GM19468 (cell line): ENCODE measurements around the gene RABL6.
"Not testable (repeated sequence)": the region's sequence is repeated elsewhere in the genome, so short reads cannot be mapped to it uniquely, and the experiment has no call there.

Source experiments
- ATAC-seq: cut with Tn5 transposase; IDR thresholded peaks from one replicate; pipeline ENCODE4 v1.9.1; 2021; ENCODE audit warnings: mild to moderate bottlenecking, moderate library complexity, moderate number of reproducible peaks; ENCODE audit not compliant: unreplicated experiment; ENCODE audit errors: extremely low read depth

The RABL6 gene

DNA sequence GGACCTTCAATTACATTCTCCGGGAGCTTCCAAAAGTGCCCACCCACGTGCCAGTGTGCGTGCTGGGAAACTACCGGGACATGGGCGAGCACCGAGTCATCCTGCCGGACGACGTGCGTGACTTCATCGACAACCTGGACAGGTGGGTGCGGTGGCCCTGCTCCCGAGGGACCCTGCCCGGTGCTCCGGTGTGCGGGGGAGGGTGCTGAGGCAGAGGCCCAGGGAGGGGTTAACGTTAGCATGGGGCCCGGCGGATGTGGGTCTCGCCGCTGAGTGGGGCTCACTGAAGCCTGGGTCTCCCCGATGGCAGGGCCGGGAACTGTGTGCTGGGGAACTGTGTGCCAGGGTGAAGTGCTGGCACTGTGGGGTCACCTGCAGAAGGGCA lies 24.0 kb downstream of the RABL6 start:
- no peak for ATAC-seq

DNA sequence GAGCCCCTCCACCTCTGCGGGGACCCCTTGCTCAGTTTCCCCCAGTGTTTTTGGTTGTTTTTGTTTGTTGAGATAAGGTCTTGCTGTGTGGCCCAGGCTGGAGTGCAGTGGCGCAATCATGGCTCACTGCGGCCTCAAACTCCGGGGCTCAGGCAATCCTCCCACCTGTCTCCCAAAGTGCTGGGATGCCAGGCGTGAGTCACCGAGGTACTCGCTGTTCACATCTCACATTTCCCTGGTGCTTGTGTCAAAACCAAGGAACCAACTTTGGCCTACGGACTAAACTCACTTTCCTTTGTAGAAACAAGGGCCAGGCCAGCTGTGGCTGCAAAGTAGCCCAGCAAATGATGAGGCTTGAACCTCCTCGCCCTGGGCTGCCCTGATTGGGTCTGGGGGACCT lies 24.8 kb downstream of the RABL6 start:
- no peak for ATAC-seq

- not testable (repeated sequence) for ATAC-seq
These were observed 25.8 kb downstream of the RABL6 start for GRCh38 chr9:136833381-136834048.

GRCh38 chr9:136835162-136835931 lies 27.6 kb downstream of the RABL6 start:
- no peak for ATAC-seq

DNA sequence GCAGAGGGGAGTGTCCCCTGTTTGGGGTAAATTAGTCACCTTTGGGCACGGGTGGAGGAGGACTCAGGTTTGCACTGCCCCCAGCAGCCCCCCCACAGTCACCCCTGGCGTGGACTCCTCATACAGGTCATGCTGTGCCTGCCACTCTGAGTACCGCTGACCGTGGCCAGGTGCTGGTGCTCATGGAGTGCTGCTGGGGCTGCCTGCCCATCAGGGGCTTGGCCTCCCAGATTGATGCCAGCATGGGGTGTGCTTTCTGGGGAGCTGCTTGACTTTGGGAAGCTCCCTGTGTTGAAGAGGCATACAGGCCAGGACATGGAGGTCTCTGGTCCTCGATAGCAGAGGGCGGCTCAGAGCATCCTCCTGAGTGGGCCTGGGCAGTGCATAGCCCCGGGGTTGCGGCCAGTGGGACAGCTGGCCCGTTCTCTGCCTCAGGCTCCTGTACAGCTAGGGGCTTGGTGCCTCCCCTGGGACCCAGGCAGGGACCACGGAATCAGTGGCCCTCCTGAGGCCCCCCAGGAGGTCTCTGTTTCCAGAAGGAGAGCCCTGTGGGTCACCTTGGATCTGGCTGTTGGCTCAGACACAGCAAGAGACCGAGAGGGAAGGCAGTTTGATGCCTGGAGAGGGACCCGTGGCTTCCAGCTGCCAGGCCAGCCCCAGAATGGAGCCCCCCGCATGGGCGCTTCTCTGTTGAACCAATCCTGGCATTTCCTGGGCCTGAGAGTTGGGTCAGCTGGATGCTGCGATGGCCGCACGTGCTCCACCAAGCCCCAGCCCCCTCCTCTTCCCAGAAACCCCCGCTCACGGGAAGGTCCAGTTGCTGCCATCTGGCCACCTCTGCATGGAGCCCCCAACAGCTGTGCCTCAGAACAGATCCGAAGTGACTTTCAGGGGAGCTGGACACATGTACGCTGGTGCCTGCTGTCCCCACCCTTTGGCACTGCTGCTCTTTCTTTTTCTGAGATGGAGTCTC lies 28.5 kb downstream of the RABL6 start:
- ATAC-seq: no peak

GRCh38 chr9:136837146-136837855 lies 29.6 kb downstream of the RABL6 start:
- no peak for ATAC-seq

GRCh38 chr9:136837856-136838277 lies 30.1 kb downstream of the RABL6 start:
- ATAC-seq: not testable (repeated sequence)

- ATAC-seq: no peak
These were observed 30.8 kb downstream of the RABL6 start for GRCh38 chr9:136838314-136839228.

GRCh38 chr9:136839229-136840139 lies 31.7 kb downstream of the RABL6 start:
- no peak for ATAC-seq

DNA sequence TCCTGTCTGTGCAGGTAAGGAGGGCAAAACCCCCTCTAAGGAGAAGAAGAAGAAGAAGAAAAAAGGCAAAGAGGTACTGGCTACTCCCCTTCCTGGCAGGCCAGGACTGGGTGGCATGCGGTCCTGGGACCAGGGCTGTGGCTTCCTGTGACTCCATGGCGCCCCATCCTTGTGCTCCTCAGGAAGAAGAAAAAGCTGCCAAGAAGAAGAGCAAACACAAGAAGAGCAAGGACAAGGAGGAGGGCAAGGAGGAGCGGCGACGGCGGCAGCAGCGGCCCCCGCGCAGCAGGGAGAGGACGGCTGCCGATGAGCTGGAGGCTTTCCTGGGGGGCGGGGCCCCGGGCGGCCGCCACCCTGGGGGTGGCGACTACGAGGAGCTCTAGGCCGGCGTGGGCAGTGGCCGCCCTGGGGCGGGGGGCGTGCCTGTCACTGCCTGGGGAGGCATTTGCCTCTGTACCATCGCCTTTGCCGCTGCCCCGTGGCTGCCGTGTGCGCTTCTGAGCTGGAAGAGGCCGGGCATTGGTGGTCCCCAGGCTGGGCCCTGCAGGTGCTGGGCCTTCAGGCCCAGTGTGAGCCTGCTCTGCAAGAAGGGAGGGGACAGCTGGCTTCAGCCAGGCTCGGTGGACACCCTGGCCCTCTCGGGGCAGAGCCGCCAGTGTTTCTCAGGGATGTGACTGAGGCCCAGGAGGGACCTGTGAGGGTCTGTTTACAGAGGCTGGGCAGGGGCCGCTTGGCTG lies 32.6 kb downstream of the RABL6 start:
- no peak for ATAC-seq

DNA sequence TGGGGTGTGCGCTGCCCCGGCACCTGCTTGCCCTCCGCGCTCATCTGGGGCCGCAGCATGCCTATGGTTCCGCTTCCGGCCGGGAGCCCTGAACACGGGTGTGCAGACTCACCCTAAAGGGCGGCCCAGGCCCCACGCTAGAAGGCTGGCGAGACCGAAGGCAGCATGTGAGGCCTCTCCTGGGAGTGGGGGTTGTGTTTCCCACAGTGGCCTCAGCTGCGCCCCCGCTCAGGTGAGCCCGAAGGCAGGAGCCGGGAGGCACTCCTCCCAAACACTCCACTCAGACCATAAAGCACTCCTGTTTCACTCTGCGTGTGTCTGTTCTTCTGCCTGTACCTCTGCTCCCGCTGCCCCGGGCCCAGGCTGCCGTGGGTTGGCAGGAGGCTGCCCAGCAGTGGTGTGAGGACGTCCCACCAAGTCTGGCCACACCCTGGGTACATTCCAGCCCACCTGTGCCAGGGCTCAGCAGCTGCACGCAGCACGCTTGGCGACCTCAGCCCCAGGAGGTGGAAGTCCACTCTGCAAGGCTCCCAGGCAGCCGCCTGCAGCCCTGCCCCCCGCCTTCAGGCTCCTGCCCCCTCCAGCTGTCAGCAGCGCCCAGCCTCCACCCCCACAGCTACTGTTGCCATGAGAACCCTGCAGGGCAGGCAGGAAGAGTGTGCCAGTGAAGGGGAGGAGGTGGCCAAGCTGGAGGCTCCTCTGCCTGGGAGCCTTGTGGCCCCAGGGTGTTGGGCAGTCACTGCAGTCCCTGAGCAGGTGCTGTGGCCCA lies 33.3 kb downstream of the RABL6 start:
- ATAC-seq: no peak

GRCh38 chr9:136841646-136842379 lies 34.1 kb downstream of the RABL6 start:
- not testable (repeated sequence) for ATAC-seq

DNA sequence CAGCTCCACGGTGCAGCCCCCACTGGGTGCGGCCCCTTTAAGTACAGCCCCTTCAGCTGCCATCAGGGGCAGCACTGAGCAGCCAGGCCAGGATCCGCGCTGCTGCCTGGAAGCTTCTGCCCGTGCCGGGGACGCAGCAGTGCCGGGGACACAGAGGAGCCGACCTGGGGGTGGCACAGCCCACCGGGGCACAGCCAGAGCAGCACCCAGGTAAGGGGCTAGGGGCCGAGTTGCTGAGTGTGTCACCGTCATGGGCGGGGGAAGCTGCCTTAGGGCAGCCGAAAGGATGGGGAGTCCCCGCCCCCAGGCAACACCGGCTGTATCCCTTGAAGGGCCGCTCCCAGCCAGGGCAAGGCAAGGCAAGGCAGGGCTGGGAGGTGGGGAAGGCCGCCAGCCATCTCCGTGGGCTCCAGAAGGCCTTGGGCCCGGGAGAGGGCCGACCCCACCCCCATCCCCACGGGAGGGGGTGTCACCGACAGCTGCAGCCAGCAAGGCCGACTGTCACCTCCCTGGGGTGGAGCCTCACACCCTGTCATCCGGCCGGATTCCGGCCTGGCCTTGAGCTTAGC lies 34.7 kb downstream of the RABL6 start, which contains the start of gene AJM1:
Gene AJM1, plus strand, starts transcription at position 99 of the 569 bp plus-strand sequence. CDS start 1,937 bp downstream, outside the sequence.
- ATAC-seq: peak; percentile 61

- not testable (repeated sequence) for ATAC-seq
These were observed 35.5 kb downstream of the RABL6 start for GRCh38 chr9:136843159-136843800.
